ENCODE data around the gene HOXD9.

HOXD9 gene

DNA sequence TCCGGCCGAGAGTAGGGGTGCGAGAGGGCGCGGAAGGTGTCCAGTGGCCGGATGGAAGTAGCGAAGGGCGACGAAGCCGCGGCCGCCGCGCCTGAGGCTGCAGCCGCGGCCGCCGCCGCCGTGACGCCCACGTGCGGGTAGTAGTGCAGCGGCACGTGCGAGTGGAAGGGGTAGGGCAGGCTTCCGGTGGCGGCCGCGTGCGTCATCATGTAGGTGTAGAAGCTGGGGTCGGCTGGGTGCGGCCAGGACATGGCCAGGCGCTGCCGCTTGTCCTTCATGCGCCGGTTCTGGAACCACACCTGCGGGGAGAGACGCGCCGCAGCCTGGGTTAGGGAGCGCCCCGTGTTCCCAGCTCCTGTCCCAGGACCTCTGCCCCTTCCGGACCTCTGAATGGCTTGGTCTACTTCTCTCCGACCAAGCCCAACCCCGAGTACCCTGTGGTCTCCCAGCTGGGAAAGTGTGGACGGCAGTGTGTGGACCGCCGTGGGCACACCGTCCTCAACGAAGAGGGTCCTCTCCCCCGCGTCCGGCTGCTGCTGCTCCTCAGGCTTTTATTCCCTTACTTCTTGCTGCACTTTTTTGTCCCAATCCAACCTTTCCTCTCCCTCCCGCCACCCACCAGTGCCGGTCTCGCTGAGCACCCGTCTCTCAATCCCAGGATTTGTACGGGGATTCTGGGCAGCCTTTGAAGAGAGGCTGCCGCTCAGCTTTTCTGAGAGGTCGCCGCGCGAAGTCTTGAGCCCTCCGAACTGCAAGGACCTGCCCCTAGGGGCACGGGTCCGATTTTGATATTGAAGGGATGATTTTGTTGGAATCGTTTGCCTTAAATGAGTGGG is 41.8 kb upstream of the HOXD9 start:
- no peak for TF ChIP-seq SIN3A (IDR thresholded peaks at IDR 0.05; ENCODE audit: borderline replicate concordance, insufficient read depth, low read length)

DNA sequence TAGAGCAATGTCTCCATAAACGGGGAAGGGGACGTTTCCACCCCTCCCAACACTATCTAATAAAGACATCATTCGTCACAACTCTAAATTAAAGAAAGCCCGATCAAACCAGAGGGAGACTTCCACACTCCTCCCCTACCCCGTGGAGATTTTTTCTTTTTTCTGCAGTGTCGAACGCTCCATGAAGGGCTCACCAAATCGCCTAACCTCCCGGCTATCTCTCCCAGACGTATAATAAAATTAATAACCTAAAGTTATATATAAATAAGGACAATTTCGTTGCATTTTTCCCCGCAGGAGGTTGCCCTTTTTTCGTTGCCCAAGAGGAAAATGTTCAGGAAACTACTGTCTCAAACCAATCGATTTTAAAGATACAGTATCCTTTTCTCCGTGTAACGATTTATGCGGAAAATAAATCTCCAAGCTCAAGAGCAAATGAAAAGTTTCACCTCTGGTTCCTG is 41.1 kb upstream of the HOXD9 start:
- TF ChIP-seq TAF1 (IDR thresholded peaks at IDR 0.05; ENCODE audit: borderline replicate concordance, insufficient read depth, low read length), result no peak
- no peak for TF ChIP-seq POLR2AphosphoS5 (IDR thresholded peaks at IDR 0.05; ENCODE audit: low read depth, low read length)
- TF ChIP-seq SIN3A (IDR thresholded peaks at IDR 0.05; ENCODE audit: borderline replicate concordance, insufficient read depth, low read length), result no peak
- TF ChIP-seq, protein P1, sequence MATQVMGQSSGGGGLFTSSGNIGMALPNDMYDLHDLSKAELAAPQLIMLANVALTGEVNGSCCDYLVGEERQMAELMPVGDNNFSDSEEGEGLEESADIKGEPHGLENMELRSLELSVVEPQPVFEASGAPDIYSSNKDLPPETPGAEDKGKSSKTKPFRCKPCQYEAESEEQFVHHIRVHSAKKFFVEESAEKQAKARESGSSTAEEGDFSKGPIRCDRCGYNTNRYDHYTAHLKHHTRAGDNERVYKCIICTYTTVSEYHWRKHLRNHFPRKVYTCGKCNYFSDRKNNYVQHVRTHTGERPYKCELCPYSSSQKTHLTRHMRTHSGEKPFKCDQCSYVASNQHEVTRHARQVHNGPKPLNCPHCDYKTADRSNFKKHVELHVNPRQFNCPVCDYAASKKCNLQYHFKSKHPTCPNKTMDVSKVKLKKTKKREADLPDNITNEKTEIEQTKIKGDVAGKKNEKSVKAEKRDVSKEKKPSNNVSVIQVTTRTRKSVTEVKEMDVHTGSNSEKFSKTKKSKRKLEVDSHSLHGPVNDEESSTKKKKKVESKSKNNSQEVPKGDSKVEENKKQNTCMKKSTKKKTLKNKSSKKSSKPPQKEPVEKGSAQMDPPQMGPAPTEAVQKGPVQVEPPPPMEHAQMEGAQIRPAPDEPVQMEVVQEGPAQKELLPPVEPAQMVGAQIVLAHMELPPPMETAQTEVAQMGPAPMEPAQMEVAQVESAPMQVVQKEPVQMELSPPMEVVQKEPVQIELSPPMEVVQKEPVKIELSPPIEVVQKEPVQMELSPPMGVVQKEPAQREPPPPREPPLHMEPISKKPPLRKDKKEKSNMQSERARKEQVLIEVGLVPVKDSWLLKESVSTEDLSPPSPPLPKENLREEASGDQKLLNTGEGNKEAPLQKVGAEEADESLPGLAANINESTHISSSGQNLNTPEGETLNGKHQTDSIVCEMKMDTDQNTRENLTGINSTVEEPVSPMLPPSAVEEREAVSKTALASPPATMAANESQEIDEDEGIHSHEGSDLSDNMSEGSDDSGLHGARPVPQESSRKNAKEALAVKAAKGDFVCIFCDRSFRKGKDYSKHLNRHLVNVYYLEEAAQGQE (IDR thresholded peaks at IDR 0.05; ENCODE audit: insufficient read depth in 1 of 2, low read depth in 2 of 2, low read length in 2 of 2), result no peak
- TF ChIP-seq FOXP2 (optimal IDR thresholded peaks at IDR 0.05; ENCODE audit: borderline replicate concordance, extremely low read depth, extremely low read length, insufficient read depth), result no peak

DNA sequence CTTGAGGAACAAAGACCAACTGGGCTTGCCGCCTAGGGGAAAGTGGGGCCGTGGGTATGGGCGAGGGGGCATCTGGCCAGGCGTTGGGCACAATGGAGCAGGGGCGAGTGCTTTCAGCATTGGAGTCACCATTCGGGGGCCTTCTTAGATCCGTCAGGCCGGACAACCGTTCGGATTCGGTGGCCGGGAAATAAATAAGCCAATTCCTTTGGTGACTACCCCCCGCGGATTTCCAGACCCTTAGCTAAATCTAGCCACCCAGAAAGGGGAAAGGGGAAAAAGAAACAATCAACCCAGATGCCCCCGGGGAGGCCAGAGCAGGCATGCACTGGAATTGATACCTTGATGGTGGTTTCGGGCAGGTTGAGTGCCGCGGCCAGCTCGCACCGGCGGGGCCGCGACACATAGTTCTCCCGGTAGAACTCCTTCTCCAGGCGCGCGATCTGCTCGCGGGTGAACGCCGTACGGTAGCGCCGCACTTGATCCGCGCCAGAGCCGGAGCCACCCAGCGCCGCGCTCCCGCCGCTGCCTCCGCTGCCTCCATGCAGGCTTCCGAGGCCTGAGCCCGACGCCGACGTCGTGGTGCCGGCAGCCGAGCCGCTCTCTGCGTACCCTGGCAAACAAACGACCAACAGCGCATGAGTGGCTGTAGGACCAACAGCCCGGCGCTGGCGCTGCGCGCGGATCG is 40.5 kb upstream of the HOXD9 start:
- TF ChIP-seq SIN3A (IDR thresholded peaks at IDR 0.05; ENCODE audit: borderline replicate concordance, insufficient read depth, low read length) (no peak), TAF1 (IDR thresholded peaks at IDR 0.05; ENCODE audit: borderline replicate concordance, insufficient read depth, low read length) (no peak), POLR2AphosphoS5 (IDR thresholded peaks at IDR 0.05; ENCODE audit: low read depth, low read length) (no peak)

DNA sequence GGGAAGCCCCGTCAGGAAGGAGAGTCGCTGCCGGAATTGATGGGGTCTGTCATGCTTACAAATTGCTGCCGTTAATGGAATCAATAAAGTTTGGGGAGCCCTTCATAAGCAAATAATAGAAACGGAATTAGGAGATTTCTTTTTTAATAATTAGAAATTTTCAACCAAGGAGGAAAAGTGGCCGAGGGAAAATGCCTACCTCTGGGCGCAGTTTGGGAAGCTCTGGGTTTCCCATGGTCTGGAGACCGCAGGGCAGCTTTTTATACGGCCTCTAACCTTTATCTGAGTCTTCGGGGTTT is 40.0 kb upstream of the HOXD9 start:
- no peak for TF ChIP-seq POLR2AphosphoS5 (IDR thresholded peaks at IDR 0.05; ENCODE audit: low read depth, low read length)
- TF ChIP-seq, protein P1 (IDR thresholded peaks at IDR 0.05; ENCODE audit: insufficient read depth in 1 of 2, low read depth in 2 of 2, low read length in 2 of 2), result no peak
- no peak for TF ChIP-seq SIN3A (IDR thresholded peaks at IDR 0.05; ENCODE audit: borderline replicate concordance, insufficient read depth, low read length)
- TF ChIP-seq TAF1 (IDR thresholded peaks at IDR 0.05; ENCODE audit: borderline replicate concordance, insufficient read depth, low read length), result no peak
- TF ChIP-seq FOXP2 (optimal IDR thresholded peaks at IDR 0.05; ENCODE audit: borderline replicate concordance, extremely low read depth, extremely low read length, insufficient read depth), result no peak

DNA sequence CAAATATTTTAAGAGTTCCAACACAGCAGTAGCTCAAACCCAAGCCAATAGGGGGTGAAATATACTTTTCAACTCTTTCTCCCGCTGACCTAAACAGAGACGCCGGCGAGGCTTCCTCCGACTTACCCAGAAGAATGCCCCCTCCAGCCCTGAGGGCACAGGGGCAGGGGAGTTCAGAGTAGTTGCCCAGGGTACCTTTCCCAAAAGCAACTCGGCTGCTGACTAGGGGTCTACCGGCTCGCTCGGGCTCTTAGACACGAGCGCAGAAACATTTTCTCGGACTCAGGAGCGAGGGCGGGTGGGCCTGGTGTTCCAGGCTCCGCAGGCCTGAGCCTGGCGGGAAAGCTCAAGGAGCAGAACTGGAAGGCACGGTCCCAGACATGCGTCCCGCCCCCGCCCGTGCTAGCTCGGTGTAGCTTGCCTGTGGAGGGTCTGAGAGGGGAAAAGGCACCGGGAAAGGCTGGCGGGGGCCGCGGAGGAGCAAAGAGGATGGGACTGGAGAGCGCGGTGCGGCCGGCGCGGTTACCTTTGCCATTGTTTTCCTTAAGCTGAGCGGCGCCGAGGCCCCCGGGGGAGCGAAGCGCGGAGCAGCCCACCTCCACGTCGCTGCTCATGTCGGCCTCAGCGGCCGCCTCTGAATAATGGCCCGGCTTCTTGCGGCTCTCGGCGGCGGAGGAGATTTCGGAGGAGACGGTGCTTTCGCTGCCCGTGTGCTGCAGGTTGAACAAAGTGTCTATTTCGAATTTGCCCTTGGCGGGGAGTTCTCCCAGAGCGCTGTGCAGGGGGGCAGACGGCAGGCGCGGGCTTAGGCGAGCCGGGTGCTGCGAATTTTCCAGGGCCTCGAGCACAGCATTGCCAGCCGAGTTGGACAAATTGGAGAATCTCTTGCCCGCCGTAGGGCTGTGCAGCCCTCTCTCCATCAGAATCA is 39.4 kb upstream of the HOXD9 start:
- TF ChIP-seq POLR2AphosphoS5 (IDR thresholded peaks at IDR 0.05; ENCODE audit: low read depth, low read length), result no peak
- TF ChIP-seq SIN3A (IDR thresholded peaks at IDR 0.05; ENCODE audit: borderline replicate concordance, insufficient read depth, low read length), result no peak
- no peak for TF ChIP-seq TAF1 (IDR thresholded peaks at IDR 0.05; ENCODE audit: borderline replicate concordance, insufficient read depth, low read length)
- TF ChIP-seq FOXP2 (optimal IDR thresholded peaks at IDR 0.05; ENCODE audit: borderline replicate concordance, extremely low read depth, extremely low read length, insufficient read depth), result no peak
- TF ChIP-seq, protein P1 (IDR thresholded peaks at IDR 0.05; ENCODE audit: insufficient read depth in 1 of 2, low read depth in 2 of 2, low read length in 2 of 2), result no peak

All from PFSK-1 (cell line).